Liver (tissue), 9 donors: ENCODE data around the gene NOS2. TPM values are rescaled to one million over a fixed set of nuclear protein-coding genes. Genes with fewer than 3 reads are reported as not detected.

ENCODE experiments used
- DNase-seq: peaks from one replicate; pipeline ENCODE4 v3.0.0-alpha.2; 2017; ENCODE audit warnings: low spot score
- H3K27ac ChIP-seq, 2 donors: one replicate each; pipeline ENCODE4 v1.7.0; 2013; ENCODE audit warnings: inconsistent platforms in 2 of 2, low read length in 2 of 2, control low read depth in 1 of 2, low read depth in 1 of 2, mild to moderate bottlenecking in 1 of 2
- H3K27me3 ChIP-seq, 4 donors: one replicate each; pipeline versions ENCODE4 v1.6.1 to v1.7.0; 2013; ENCODE audit warnings: low read length in 3 of 4, inconsistent platforms in 1 of 4, mild to moderate bottlenecking in 1 of 4, moderate library complexity in 1 of 4; ENCODE audit not compliant: control insufficient read depth in 4 of 4, insufficient read depth in 4 of 4
- H3K36me3 ChIP-seq, 4 donors: one replicate each; pipeline versions ENCODE4 v1.6.1 to v1.7.0; 2013; ENCODE audit warnings: low read length in 3 of 4, mild to moderate bottlenecking in 3 of 4, low read depth in 1 of 4, moderate library complexity in 1 of 4; ENCODE audit not compliant: control insufficient read depth in 4 of 4, insufficient read depth in 3 of 4
- H3K4me1 ChIP-seq, 4 donors: one replicate each; pipeline versions ENCODE4 v1.6.1 to v1.7.0; 2013; ENCODE audit warnings: low read length in 3 of 4, mild to moderate bottlenecking in 3 of 4, moderate library complexity in 1 of 4; ENCODE audit not compliant: control insufficient read depth in 4 of 4, insufficient read depth in 4 of 4
- H3K4me3 ChIP-seq, 3 donors: one replicate each; pipeline versions ENCODE4 v1.6.1 to v1.7.0; 2013; ENCODE audit warnings: low read length in 3 of 3, control low read depth in 1 of 3, low read depth in 1 of 3, mild to moderate bottlenecking in 1 of 3
- H3K9ac ChIP-seq, 2 donors: one replicate each; pipeline ENCODE4 v1.7.0; 2013; ENCODE audit warnings: low read length in 2 of 2, mild to moderate bottlenecking in 2 of 2, moderate library complexity in 2 of 2, control low read depth in 1 of 2, low read depth in 1 of 2
- H3K9me3 ChIP-seq, 4 donors: one replicate each; pipeline versions ENCODE4 v1.6.1 to v1.7.0; 2013; ENCODE audit warnings: low read length in 3 of 4; ENCODE audit not compliant: control insufficient read depth in 4 of 4
- EGR1 ChIP-seq, 2 donors: IDR thresholded peaks; 2 replicates each; pipeline ENCODE4 v1.6.1; 2016 to 2018; ENCODE audit warnings: antibody characterized with exemption in 2 of 2, low read depth in 2 of 2
- FOXA2 ChIP-seq: IDR thresholded peaks from 2 replicates; pipeline ENCODE4 v1.6.1; 2016; ENCODE audit warnings: antibody characterized with exemption
- GABPA ChIP-seq, 2 donors: IDR thresholded peaks in 1 of 2; conservative IDR thresholded peaks in 1 of 2; 2 replicates each; pipeline ENCODE4 v1.6.1; 2016; ENCODE audit warnings: antibody characterized with exemption in 2 of 2, mild to moderate bottlenecking in 1 of 2, moderate library complexity in 1 of 2
- HNF4A ChIP-seq, 2 donors: conservative IDR thresholded peaks; 2 replicates each; pipeline ENCODE4 v1.6.1; 2016; ENCODE audit warnings: antibody characterized with exemption in 2 of 2, mild to moderate bottlenecking in 2 of 2
- HNF4G ChIP-seq: IDR thresholded peaks from 2 replicates; pipeline ENCODE4 v1.6.1; 2016; ENCODE audit warnings: antibody characterized with exemption
- JUND ChIP-seq, 2 donors: IDR thresholded peaks; 2 replicates each; pipeline ENCODE4 v1.6.1; 2016; ENCODE audit warnings: antibody characterized with exemption in 2 of 2
- NR2F2 ChIP-seq: IDR thresholded peaks from 2 replicates; pipeline ENCODE4 v1.6.1; 2016; ENCODE audit warnings: antibody characterized with exemption
- RAD21 ChIP-seq, 2 donors: IDR thresholded peaks; 2 replicates each; pipeline ENCODE4 v1.6.1; 2016; ENCODE audit warnings: antibody characterized with exemption in 2 of 2, mild to moderate bottlenecking in 2 of 2
- RXRA ChIP-seq, 2 donors: IDR thresholded peaks; 2 replicates each; pipeline ENCODE4 v1.6.1; 2017 to 2018; ENCODE audit warnings: antibody characterized with exemption in 2 of 2, mild to moderate bottlenecking in 1 of 2
- SP1 ChIP-seq: IDR thresholded peaks from 2 replicates; pipeline ENCODE4 v1.6.1; 2018; ENCODE audit warnings: antibody characterized with exemption, mild to moderate bottlenecking
- TAF1 ChIP-seq: conservative IDR thresholded peaks from 2 replicates; pipeline ENCODE4 v1.6.1; 2016; ENCODE audit warnings: antibody characterized with exemption, mild to moderate bottlenecking
- YY1 ChIP-seq: IDR thresholded peaks from 2 replicates; pipeline ENCODE4 v1.6.1; 2016; ENCODE audit warnings: antibody characterized with exemption, mild to moderate bottlenecking
- WGBS: extraction: QIAGEN DNeasy Blood & Tissue Kit; methylation state at CpG from one replicate; pipeline ENCODE4 v1.1.7; 2013; 5-methylcytosine and 5-hydroxymethylcytosine counted together
- polyA plus RNA-seq, 2 donors: library from polyadenylated mRNA; stranded (reverse) in 1 of 2; unstranded in 1 of 2; fragments of 200-250 nt in 1 of 2; fragments of >200 nt in 1 of 2; fragmentation: Nextera tagmentation in 1 of 2; extraction: Ambion mirVana in 1 of 2; gene quantifications; one replicate each; pipeline versions ENCODE4 v1.2.1 to v1.2.3, GENCODE V29; 2013 to 2015
- total RNA-seq, 2 donors: library from RNA; depleted of rRNA; stranded (reverse); fragments of >200 nt; gene quantifications; one replicate each; pipeline ENCODE4 v1.2.3, GENCODE V29; 2014
- TF ChIP-seq, protein P1 (sequence below): IDR thresholded peaks from 2 replicates; pipeline ENCODE4 v1.6.1; 2016; ENCODE audit warnings: antibody characterized with exemption
- TF ChIP-seq, protein P2 (sequence below): IDR thresholded peaks from 2 replicates; pipeline ENCODE4 v1.6.1; 2016; ENCODE audit warnings: antibody characterized with exemption, mild to moderate bottlenecking
- TF ChIP-seq, protein P3 (sequence below): fragments of 150-350 bp; IDR thresholded peaks from 2 replicates; pipeline ENCODE4 v1.5.1; 2017; ENCODE audit warnings: improper control_type of control experiment, low read depth, low read length; ENCODE audit not compliant: missing input control
- TF ChIP-seq, protein P4 (sequence below): IDR thresholded peaks from 2 replicates; pipeline ENCODE4 v1.6.1; 2016; ENCODE audit warnings: antibody characterized with exemption
- donor health status: healthy.
- donor health status: healthy.
- donor health status: healthy.
- donor health status: healthy.
- donor health status: healthy.

NOS2 gene
- total and polyA plus RNA-seq, 4 donors, result under 0.01 to 0.01 TPM; not detected in 2

DNA sequence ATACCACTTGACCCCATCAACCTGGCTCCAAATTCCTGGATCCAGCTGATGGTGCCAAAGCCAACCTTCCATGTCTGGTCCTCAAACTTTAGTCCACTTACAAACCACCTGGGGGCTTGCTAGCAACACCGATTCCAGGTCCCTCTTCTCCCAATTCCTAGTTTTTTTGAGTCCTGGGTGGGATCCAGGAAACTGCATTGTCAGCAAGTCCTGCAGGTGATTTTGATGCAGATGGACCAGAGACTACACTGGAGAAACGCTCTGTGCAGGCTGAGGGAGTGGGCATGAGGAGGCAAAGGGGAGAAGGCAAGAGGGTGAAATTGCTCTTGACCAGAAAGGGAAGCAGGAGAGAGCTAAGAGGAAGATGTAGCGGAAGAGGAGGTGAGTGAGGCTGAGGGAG is 21.0 kb upstream of the NOS2 start (continued):
- no peak for TF ChIP-seq EGR1 (IDR thresholded peaks at IDR 0.05; ENCODE audit: low read depth in 2 of 2)
- no peak for TF ChIP-seq FOXA2

DNA sequence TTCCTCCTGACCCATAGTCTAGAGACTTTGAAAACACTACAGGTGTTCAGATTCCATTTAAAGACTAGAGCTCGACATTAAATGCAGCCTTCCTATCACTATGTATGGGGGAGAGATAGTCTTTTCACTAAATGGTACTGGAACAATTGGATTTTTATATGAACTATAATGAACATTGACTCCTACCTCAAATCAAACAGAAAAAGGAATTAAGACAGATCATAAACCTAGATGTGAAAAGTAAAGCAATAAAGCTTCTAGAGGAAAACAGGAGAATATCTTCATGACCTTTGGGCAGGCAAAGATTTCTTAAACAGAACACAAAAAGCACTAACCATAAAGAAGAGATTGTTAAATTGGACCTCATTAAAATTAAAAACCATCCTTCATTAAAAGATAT is 18.8 kb upstream of the NOS2 start:
- no peak overlapping the region for H3K27ac ChIP-seq
- WGBS, result 83% methylated on average over 1 of the region's 1 CpG
- DNase-seq, result no peak
- no peaks in the 10 kb centered on the region for H3K27me3 ChIP-seq
- H3K9me3 ChIP-seq, result peaks cover 0 to 4% (median 0%) of the 10 kb centered on the region in 4 donors
- H3K4me3 ChIP-seq, result no peak overlapping the region
- no peak for TF ChIP-seq FOXA2
- TF ChIP-seq, protein P1, sequence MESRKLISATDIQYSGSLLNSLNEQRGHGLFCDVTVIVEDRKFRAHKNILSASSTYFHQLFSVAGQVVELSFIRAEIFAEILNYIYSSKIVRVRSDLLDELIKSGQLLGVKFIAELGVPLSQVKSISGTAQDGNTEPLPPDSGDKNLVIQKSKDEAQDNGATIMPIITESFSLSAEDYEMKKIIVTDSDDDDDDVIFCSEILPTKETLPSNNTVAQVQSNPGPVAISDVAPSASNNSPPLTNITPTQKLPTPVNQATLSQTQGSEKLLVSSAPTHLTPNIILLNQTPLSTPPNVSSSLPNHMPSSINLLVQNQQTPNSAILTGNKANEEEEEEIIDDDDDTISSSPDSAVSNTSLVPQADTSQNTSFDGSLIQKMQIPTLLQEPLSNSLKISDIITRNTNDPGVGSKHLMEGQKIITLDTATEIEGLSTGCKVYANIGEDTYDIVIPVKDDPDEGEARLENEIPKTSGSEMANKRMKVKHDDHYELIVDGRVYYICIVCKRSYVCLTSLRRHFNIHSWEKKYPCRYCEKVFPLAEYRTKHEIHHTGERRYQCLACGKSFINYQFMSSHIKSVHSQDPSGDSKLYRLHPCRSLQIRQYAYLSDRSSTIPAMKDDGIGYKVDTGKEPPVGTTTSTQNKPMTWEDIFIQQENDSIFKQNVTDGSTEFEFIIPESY, result no peak
- no peak for TF ChIP-seq GABPA (IDR thresholded peaks at IDR 0.05 in 1 of 2, conservative IDR thresholded peaks at IDR 0.05 in 1 of 2)
- TF ChIP-seq NR2F2, result no peak
- TF ChIP-seq, protein P2, sequence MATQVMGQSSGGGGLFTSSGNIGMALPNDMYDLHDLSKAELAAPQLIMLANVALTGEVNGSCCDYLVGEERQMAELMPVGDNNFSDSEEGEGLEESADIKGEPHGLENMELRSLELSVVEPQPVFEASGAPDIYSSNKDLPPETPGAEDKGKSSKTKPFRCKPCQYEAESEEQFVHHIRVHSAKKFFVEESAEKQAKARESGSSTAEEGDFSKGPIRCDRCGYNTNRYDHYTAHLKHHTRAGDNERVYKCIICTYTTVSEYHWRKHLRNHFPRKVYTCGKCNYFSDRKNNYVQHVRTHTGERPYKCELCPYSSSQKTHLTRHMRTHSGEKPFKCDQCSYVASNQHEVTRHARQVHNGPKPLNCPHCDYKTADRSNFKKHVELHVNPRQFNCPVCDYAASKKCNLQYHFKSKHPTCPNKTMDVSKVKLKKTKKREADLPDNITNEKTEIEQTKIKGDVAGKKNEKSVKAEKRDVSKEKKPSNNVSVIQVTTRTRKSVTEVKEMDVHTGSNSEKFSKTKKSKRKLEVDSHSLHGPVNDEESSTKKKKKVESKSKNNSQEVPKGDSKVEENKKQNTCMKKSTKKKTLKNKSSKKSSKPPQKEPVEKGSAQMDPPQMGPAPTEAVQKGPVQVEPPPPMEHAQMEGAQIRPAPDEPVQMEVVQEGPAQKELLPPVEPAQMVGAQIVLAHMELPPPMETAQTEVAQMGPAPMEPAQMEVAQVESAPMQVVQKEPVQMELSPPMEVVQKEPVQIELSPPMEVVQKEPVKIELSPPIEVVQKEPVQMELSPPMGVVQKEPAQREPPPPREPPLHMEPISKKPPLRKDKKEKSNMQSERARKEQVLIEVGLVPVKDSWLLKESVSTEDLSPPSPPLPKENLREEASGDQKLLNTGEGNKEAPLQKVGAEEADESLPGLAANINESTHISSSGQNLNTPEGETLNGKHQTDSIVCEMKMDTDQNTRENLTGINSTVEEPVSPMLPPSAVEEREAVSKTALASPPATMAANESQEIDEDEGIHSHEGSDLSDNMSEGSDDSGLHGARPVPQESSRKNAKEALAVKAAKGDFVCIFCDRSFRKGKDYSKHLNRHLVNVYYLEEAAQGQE, result no peak
- TF ChIP-seq, protein P3, sequence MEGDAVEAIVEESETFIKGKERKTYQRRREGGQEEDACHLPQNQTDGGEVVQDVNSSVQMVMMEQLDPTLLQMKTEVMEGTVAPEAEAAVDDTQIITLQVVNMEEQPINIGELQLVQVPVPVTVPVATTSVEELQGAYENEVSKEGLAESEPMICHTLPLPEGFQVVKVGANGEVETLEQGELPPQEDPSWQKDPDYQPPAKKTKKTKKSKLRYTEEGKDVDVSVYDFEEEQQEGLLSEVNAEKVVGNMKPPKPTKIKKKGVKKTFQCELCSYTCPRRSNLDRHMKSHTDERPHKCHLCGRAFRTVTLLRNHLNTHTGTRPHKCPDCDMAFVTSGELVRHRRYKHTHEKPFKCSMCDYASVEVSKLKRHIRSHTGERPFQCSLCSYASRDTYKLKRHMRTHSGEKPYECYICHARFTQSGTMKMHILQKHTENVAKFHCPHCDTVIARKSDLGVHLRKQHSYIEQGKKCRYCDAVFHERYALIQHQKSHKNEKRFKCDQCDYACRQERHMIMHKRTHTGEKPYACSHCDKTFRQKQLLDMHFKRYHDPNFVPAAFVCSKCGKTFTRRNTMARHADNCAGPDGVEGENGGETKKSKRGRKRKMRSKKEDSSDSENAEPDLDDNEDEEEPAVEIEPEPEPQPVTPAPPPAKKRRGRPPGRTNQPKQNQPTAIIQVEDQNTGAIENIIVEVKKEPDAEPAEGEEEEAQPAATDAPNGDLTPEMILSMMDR, result no peak
- TF ChIP-seq, protein P4, sequence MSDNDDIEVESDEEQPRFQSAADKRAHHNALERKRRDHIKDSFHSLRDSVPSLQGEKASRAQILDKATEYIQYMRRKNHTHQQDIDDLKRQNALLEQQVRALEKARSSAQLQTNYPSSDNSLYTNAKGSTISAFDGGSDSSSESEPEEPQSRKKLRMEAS, result no peak
- no peak for TF ChIP-seq YY1
- TF ChIP-seq HNF4G, result no peak
- TF ChIP-seq RAD21 (IDR thresholded peaks at IDR 0.05), result no peak
- no peak for TF ChIP-seq SP1
- no peak for TF ChIP-seq TAF1
- TF ChIP-seq RXRA (IDR thresholded peaks at IDR 0.05), result no peak
- no peak for TF ChIP-seq EGR1 (IDR thresholded peaks at IDR 0.05; ENCODE audit: low read depth in 2 of 2)
- TF ChIP-seq JUND (IDR thresholded peaks at IDR 0.05), result no peak
- no peak for TF ChIP-seq HNF4A (conservative IDR thresholded peaks at IDR 0.05)
- H3K9ac ChIP-seq, result no peak overlapping the region
- H3K36me3 ChIP-seq, result no peaks in the 10 kb centered on the region
- H3K4me1 ChIP-seq, result no peaks in the 10 kb centered on the region
